ENCODE results near the gene FXN. TPM values are rescaled to one million over a fixed set of nuclear protein-coding genes. Genes with fewer than 3 reads are reported as not detected.

Gene FXN
- total and polyA plus RNA-seq, 4 donors: 4.7 to 41.7 (median 23.9) TPM

- H3K27ac ChIP-seq (ENCODE audit: low read depth in 1 of 2, low read length in 2 of 2): no peak overlapping the region
- H3K9me3 ChIP-seq (ENCODE audit: control insufficient read depth in 4 of 4, low read length in 3 of 4): no peaks in the 10 kb centered on the region
- DNase-seq (ENCODE audit: low spot score): peak; percentile 69
- H3K4me1 ChIP-seq (ENCODE audit: control insufficient read depth in 4 of 4, insufficient read depth in 4 of 4, low read length in 3 of 4): peaks cover 0 to 6% (median 0%) of the 10 kb centered on the region in 4 donors
- peaks cover 0 to 3% (median under 1%) of the 10 kb centered on the region in 4 donors for H3K27me3 ChIP-seq (ENCODE audit: control insufficient read depth in 4 of 4, insufficient read depth in 4 of 4, low read length in 3 of 4)
- H3K9ac ChIP-seq (ENCODE audit: low read depth in 1 of 2, low read length in 2 of 2): no peak overlapping the region
- H3K4me3 ChIP-seq (ENCODE audit: low read depth in 1 of 3, low read length in 3 of 3): no peak overlapping the region
- WGBS: 34% methylated on average over 10 of the region's 10 CpGs
- no peaks in the 10 kb centered on the region for H3K36me3 ChIP-seq (ENCODE audit: control insufficient read depth in 4 of 4, insufficient read depth in 3 of 4, low read depth in 1 of 4, low read length in 3 of 4)
- TF ChIP-seq, protein P1, sequence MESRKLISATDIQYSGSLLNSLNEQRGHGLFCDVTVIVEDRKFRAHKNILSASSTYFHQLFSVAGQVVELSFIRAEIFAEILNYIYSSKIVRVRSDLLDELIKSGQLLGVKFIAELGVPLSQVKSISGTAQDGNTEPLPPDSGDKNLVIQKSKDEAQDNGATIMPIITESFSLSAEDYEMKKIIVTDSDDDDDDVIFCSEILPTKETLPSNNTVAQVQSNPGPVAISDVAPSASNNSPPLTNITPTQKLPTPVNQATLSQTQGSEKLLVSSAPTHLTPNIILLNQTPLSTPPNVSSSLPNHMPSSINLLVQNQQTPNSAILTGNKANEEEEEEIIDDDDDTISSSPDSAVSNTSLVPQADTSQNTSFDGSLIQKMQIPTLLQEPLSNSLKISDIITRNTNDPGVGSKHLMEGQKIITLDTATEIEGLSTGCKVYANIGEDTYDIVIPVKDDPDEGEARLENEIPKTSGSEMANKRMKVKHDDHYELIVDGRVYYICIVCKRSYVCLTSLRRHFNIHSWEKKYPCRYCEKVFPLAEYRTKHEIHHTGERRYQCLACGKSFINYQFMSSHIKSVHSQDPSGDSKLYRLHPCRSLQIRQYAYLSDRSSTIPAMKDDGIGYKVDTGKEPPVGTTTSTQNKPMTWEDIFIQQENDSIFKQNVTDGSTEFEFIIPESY (IDR thresholded peaks at IDR 0.05): no peak
- TF ChIP-seq SP1 (IDR thresholded peaks at IDR 0.05) (no peak), RAD21 (IDR thresholded peaks at IDR 0.05) (peak; percentile 92 to 95), JUND (IDR thresholded peaks at IDR 0.05) (no peak)
- TF ChIP-seq, protein P2, sequence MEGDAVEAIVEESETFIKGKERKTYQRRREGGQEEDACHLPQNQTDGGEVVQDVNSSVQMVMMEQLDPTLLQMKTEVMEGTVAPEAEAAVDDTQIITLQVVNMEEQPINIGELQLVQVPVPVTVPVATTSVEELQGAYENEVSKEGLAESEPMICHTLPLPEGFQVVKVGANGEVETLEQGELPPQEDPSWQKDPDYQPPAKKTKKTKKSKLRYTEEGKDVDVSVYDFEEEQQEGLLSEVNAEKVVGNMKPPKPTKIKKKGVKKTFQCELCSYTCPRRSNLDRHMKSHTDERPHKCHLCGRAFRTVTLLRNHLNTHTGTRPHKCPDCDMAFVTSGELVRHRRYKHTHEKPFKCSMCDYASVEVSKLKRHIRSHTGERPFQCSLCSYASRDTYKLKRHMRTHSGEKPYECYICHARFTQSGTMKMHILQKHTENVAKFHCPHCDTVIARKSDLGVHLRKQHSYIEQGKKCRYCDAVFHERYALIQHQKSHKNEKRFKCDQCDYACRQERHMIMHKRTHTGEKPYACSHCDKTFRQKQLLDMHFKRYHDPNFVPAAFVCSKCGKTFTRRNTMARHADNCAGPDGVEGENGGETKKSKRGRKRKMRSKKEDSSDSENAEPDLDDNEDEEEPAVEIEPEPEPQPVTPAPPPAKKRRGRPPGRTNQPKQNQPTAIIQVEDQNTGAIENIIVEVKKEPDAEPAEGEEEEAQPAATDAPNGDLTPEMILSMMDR (IDR thresholded peaks at IDR 0.05; ENCODE audit: low read depth, low read length, missing input control): peak; percentile 78
These were observed 36.0 kb upstream of the FXN start for GRCh38 chr9:68999393-69000105.

- Histone ChIP-seq H3K9ac (ENCODE audit: low read depth in 1 of 2, low read length in 2 of 2) (no peak overlapping the region), H3K9me3 (ENCODE audit: control insufficient read depth in 4 of 4, low read length in 3 of 4) (no peaks in the 10 kb centered on the region), H3K27me3 (ENCODE audit: control insufficient read depth in 4 of 4, insufficient read depth in 4 of 4, low read length in 3 of 4) (peaks cover 0 to 4% (median under 1%) of the 10 kb centered on the region in 4 donors), H3K36me3 (ENCODE audit: control insufficient read depth in 4 of 4, insufficient read depth in 3 of 4, low read depth in 1 of 4, low read length in 3 of 4) (no peaks in the 10 kb centered on the region), H3K27ac (ENCODE audit: low read depth in 1 of 2, low read length in 2 of 2) (no peak overlapping the region), H3K4me3 (ENCODE audit: low read depth in 1 of 3, low read length in 3 of 3) (no peak overlapping the region), H3K4me1 (ENCODE audit: control insufficient read depth in 4 of 4, insufficient read depth in 4 of 4, low read length in 3 of 4) (peaks cover 0 to 6% (median 0%) of the 10 kb centered on the region in 4 donors)
- TF ChIP-seq NR2F2 (IDR thresholded peaks at IDR 0.05) (no peak), HNF4A (conservative IDR thresholded peaks at IDR 0.05) (no peak), EGR1 (IDR thresholded peaks at IDR 0.05; ENCODE audit: low read depth in 2 of 2) (no peak), HNF4G (IDR thresholded peaks at IDR 0.05) (no peak), FOXA2 (IDR thresholded peaks at IDR 0.05) (no peak), JUND (IDR thresholded peaks at IDR 0.05) (no peak), RXRA (IDR thresholded peaks at IDR 0.05) (no peak), REST (IDR thresholded peaks at IDR 0.05) (no peak), SP1 (IDR thresholded peaks at IDR 0.05) (no peak), TAF1 (conservative IDR thresholded peaks at IDR 0.05) (no peak)
- TF ChIP-seq, protein P1 (IDR thresholded peaks at IDR 0.05): no peak
- no peak for DNase-seq (ENCODE audit: low spot score)
- 69% methylated on average over 8 of the region's 8 CpGs for WGBS
These were observed 33.6 kb upstream of the FXN start for GRCh38 chr9:69001921-69002320.
